HL-60 (cell line): ENCODE measurements around the gene PDSS2.

ENCODE experiments used
- DNase-seq, 2 experiments: peaks; one replicate each; pipeline ENCODE4 v3.0.0-alpha.2; 2010 to 2020; ENCODE audit warnings: low read depth in 1 of 2, low spot score in 1 of 2
- H3K27ac ChIP-seq: fragments of 250-450 bp; sonication (Bioruptor Pico); replicated peaks from 2 replicates; pipeline ENCODE4 v1.5.1; 2020; ENCODE audit warnings: mild to moderate bottlenecking, moderate library complexity
- H3K27me3 ChIP-seq: fragments of 250-450 bp; sonication (Bioruptor Pico); 2 replicates; pipeline ENCODE4 v1.5.1; 2021; ENCODE audit warnings: mild to moderate bottlenecking, moderate library complexity; ENCODE audit not compliant: insufficient read depth, poor library complexity, severe bottlenecking
- H3K4me3 ChIP-seq: replicated peaks from 2 replicates; pipeline ENCODE4 v1.5.1; 2011; ENCODE audit warnings: mild to moderate bottlenecking, control low read depth, low read length; ENCODE audit not compliant: insufficient read depth
- CTCF ChIP-seq: IDR thresholded peaks from one replicate; pipeline ENCODE4 v1.5.1; 2011; ENCODE audit warnings: low read length, control low read depth, inconsistent platforms; ENCODE audit not compliant: insufficient read depth
- GABPA ChIP-seq: IDR thresholded peaks from 2 replicates; pipeline ENCODE4 v1.6.1; 2012; ENCODE audit warnings: low read depth
- POLR2AphosphoS5 ChIP-seq: IDR thresholded peaks from 2 replicates; pipeline ENCODE4 v1.6.1; 2012; ENCODE audit warnings: low read depth
- SPI1 ChIP-seq: IDR thresholded peaks from 2 replicates; pipeline ENCODE4 v1.6.1; 2012; ENCODE audit warnings: low read depth, mild to moderate bottlenecking, borderline replicate concordance
- TF ChIP-seq, protein P1 (sequence below): IDR thresholded peaks from 2 replicates; pipeline ENCODE4 v1.6.1; 2012; ENCODE audit warnings: low read depth; ENCODE audit not compliant: insufficient replicate concordance

The PDSS2 gene

GRCh38 chr6:107267006-107267405, 192.4 kb downstream of the PDSS2 start:
- H3K27ac ChIP-seq = no peak overlapping the region
- no peak for DNase-seq
- TF ChIP-seq, protein P1, sequence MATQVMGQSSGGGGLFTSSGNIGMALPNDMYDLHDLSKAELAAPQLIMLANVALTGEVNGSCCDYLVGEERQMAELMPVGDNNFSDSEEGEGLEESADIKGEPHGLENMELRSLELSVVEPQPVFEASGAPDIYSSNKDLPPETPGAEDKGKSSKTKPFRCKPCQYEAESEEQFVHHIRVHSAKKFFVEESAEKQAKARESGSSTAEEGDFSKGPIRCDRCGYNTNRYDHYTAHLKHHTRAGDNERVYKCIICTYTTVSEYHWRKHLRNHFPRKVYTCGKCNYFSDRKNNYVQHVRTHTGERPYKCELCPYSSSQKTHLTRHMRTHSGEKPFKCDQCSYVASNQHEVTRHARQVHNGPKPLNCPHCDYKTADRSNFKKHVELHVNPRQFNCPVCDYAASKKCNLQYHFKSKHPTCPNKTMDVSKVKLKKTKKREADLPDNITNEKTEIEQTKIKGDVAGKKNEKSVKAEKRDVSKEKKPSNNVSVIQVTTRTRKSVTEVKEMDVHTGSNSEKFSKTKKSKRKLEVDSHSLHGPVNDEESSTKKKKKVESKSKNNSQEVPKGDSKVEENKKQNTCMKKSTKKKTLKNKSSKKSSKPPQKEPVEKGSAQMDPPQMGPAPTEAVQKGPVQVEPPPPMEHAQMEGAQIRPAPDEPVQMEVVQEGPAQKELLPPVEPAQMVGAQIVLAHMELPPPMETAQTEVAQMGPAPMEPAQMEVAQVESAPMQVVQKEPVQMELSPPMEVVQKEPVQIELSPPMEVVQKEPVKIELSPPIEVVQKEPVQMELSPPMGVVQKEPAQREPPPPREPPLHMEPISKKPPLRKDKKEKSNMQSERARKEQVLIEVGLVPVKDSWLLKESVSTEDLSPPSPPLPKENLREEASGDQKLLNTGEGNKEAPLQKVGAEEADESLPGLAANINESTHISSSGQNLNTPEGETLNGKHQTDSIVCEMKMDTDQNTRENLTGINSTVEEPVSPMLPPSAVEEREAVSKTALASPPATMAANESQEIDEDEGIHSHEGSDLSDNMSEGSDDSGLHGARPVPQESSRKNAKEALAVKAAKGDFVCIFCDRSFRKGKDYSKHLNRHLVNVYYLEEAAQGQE = no peak
- TF ChIP-seq POLR2AphosphoS5 (no peak), GABPA (no peak), CTCF (no peak), SPI1 (no peak)
- H3K27me3 ChIP-seq = no peaks in the 10 kb centered on the region
- no peak overlapping the region for H3K4me3 ChIP-seq

GRCh38 chr6:107266563-107266962, 192.8 kb downstream of the PDSS2 start:
- Histone ChIP-seq H3K27ac (no peak overlapping the region), H3K27me3 (no peaks in the 10 kb centered on the region), H3K4me3 (no peak overlapping the region)
- no peak for DNase-seq
- TF ChIP-seq, protein P1 = no peak
- TF ChIP-seq SPI1 (no peak), POLR2AphosphoS5 (no peak), CTCF (no peak), GABPA (no peak)

GRCh38 chr6:107264357-107264840, 195.0 kb downstream of the PDSS2 start:
- no peak overlapping the region for H3K27ac ChIP-seq
- DNase-seq = no peak
- TF ChIP-seq CTCF (no peak), GABPA (no peak), SPI1 (no peak), POLR2AphosphoS5 (no peak)
- TF ChIP-seq, protein P1 = no peak
- no peak overlapping the region for H3K4me3 ChIP-seq
- no peaks in the 10 kb centered on the region for H3K27me3 ChIP-seq
